ENCODE results near the gene UBE2E2. TPM values are rescaled to one million over a fixed set of nuclear protein-coding genes. Genes with fewer than 3 reads are reported as not detected.

Gene UBE2E2
- total RNA-seq, 1 experiment from 2014 or later = 12.2 TPM

DNA sequence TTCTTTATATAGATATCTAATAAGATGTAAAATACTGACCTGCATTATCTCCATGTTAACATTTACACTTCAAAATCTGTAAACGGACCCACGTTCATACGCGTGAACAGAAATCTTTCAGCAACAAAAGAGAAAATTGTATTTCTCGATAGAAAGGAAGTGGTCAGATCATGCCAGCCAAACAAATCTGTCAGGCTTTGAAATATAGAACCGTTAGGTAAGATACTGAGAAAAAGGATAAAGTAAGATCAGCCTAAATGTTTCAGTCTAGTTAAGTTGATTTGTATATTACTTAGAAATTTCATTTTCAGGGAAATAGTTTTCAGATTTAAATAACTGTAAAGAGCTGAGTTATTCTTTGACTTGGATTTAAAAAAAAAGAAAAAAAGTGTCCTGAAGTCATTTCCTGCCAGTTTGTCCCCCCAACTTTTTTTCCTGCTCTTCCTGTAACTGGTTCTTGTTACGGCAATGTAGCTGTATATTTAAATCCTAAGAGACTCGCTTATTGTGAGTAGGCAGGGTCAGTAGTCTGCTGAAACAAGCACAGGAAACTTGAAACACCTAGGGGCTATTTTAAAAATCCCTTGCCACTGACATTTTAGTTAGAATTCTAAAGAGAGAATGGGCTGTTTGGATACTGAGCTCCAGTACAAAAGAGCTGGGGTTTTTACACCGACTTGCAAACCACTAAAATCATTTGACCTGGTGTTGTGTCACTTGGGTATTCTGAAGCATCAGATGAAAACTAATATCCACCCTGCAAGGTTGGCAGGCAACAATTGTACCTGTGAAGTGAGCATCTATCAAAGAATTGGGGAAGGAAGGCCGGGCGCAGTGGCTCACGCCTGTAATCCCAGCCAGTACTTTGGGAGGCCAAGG is 237.5 kb downstream of the UBE2E2 start:
- no peak for DNase-seq (ENCODE audit: low read depth)

DNA sequence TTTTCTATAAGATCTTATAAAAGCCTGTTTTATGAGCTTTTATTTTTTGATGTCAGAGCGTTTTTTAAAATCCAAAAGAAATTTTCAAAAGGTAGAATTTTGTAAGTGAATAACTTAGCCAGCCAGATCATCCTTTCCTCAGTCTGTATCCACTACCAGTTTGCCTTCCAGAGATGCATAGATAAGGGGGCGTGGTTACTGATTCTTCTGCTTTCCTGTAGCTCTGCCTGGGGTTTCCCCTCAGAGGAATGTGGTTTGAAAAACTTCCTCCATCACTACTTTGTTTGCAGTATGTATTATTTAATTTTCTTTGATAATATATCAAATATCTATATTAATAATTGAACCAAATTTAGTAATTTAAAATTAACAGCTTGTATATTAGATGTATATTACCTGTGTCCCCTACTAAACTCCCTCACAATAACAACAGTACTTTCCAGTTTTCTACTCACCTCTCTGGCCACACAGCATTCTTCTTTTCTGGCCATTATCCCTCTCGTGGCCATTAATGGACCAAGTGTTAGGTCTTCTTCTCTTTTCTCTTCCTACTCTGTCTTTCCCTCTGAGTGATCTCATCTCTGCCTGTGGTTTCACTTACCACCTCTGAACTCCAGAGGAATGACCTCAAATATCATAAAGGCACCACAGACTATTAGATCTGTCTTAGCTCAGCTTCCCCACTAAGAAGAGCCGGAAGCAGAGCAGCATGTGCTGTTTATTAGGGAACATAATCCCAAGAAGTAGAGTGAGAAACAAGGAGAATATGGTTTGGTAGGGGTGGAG is 239.7 kb downstream of the UBE2E2 start:
- DNase-seq (ENCODE audit: low read depth) = peak; percentile 39

DNA sequence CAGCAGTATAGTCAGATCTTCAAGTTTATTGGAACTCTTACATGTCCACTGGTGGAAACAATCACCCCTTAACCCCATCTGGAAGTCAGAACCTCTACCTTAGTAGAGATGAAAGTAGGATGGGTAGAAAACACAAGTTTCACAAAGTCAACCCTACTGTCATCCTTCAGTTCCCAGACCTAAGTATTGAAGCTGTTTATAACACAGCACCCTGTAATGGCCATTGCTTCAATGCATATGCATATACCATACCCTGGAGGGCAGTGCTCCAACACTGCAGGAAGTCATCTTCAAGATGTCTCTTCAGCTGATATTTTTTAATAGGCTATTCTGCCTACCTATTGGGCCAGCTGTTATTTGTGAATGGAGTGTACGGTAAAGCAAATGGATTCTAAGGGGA is 241.3 kb downstream of the UBE2E2 start:
- DNase-seq (ENCODE audit: low read depth) = no peak

DNA sequence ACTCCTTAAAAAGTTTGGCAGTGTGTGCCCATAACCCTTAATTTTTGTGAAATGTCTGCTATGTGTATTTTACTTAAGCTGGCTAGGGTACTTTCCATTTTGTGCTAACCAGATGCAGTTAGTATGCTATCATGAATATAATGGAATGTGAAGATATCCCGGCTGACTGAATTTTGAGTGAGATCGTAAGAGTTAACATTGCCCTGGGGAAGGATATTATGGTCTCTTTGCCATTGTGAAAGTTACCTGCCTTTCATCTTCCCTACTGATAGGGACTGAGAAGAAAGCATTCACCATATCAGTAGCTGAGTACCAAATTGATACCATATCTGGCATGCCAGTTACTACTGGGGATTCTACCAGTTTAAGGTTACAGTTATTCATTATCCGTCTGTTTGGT is 243.2 kb downstream of the UBE2E2 start:
- DNase-seq (ENCODE audit: low read depth) = no peak

DNA sequence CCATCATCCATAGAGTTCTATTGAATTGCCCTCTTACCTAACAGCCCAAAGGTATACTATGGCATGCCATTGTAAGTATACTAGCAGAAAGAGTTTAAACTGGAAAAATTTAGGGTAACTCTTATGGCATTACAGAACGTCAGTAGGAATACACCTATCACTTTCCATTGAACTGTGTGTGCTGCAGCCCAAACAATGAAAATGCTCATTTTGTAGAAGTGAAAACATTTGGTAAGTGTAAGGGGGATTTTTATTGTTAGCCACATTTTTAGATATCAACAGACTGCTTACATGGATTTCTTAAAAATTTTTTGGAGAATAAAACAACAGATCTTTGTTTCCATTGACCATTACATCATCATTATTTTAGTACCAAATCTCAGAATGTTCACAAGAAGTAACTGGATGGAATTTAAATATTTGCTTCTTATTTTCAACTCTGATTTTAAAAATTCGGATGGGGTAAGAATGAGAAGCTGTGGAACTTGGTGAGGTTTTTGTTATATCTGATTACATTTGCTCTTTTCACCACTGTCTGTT is 245.9 kb downstream of the UBE2E2 start:
- no peak for DNase-seq (ENCODE audit: low read depth)

DNA sequence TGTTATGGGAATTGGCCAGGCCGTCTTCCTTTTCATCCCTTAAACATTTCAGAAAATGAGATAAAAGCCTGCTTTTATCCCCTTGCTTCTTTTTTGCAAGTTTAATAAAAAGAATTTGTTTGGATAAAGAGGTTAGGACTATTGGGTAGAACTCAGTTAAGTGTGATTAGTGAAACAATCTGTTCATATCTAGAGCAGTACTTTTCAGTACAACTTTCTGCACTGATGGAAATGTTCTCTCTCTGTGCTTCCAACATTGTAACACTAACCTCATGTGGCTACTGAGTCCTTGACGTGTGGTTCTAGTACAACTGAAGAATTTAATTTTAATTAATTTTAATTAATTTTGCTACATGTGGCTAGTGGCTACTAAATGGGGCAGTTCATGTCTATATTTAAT is 246.9 kb downstream of the UBE2E2 start:
- no peak for DNase-seq (ENCODE audit: low read depth)

DNA sequence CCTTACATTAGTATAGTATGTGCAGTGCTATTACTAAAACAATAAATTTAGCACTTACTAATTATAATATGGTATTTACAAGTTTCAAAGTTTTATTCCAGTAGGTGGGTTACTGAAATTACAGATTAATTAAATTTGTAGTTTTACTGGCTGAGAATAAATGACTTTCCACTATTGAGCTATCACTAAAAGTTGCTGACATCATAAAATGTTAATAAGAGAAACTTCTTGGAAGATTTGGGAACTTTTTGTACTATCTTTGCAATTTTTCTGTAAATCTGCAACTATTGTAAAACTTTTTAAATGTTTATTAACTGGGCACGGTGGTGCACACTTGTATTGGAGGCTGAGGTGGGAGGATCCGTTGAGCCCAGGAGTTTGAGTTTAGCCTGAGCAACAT is 247.7 kb downstream of the UBE2E2 start:
- no peak for DNase-seq (ENCODE audit: low read depth)

DNA sequence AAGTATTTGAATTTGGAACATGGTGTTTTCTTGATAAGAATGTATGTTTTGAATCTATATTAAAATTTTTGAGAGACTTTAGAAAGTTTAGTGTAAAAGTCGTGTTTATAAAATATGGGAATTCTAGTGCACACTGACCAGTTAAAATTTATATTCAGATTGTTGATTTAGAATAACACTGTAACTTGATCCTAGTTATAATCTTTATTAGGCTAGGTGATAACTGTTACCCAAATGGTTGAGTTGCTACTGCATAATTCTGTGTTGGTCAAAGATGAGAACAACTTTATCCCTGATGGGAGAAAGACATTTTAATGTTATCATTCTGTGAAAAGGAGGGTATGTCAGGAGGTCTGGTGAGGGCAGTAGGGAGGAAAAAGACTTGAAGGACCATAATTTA is 249.3 kb downstream of the UBE2E2 start:
- DNase-seq (ENCODE audit: low read depth) = no peak

DNA sequence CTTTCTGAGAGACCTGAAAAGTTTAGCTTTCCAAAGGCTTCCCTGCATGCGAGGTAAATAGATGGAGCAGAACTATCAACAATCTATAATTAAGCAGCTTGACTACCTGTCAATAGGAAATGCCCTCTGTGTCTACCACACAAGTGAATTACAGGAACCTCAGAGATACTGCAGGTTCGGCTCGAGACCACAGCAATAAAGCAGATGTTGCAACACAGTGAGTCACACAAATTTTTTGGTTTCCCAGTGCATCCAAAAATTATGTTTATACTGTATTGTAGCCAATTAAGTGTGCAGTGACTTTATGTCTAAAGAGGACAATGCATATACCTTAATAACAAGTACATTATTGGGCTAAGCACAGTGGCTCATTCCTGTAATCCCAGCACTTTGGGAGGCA is 252.0 kb downstream of the UBE2E2 start:
- peak; percentile 54 for DNase-seq (ENCODE audit: low read depth)

DNA sequence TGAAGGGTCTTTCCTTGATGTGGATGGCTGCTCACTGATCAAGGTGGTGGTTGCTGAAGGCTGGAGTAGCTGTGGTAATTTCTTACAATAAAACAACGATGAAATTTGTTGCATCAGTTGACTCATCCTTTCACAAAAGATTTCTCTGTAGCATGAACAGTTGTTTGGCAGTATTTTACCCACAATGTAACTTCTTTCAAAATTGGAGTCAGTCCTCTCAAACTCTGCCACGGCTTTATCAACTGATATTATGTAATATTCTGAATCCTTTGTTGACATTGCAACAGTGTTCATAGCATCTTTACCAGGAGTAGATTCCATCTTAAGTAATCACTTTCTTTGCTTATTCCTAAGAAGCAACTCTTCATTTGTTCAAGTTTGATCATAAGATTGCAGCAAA is 252.6 kb downstream of the UBE2E2 start:
- no peak for DNase-seq (ENCODE audit: low read depth)

DNA sequence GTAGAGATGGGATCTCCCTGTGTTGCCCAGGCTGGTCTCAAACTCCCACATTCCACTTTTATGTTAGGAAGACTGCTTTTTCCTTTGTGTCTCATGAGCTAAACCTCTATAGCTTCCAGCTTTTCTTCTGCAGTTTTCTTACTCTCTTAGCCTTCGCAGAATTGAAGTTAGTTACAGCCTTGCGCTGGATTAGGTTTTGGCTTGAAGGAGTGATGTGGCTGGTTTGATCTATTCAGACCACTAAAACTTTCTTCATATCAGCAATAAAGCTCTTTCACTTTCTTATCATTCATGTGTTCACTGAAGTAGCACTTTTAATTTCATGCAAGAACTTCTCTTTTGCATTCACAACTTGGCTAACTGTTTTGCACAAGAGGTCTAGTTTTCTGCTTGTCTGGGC is 254.6 kb downstream of the UBE2E2 start:
- DNase-seq (ENCODE audit: low read depth) = no peak

DNA sequence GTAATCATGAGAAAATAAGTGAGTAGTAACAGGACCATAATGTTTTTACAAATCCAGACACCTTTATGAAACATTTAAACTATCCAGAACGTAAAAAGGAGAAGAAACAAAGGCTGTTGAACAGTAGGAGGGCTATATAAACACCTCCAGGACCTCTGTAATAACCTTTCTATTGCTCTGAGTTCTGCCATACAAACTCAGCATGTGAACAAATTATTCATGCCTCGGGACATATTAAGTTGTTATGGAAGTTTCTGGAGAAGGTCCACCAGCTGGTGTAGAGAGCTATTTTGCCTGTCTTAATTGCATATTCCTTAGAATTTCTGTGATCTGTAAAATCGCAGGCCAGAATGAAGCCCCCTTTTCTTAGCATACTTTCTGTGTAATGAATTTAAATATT is 256.3 kb downstream of the UBE2E2 start:
- no peak for DNase-seq (ENCODE audit: low read depth)

DNA sequence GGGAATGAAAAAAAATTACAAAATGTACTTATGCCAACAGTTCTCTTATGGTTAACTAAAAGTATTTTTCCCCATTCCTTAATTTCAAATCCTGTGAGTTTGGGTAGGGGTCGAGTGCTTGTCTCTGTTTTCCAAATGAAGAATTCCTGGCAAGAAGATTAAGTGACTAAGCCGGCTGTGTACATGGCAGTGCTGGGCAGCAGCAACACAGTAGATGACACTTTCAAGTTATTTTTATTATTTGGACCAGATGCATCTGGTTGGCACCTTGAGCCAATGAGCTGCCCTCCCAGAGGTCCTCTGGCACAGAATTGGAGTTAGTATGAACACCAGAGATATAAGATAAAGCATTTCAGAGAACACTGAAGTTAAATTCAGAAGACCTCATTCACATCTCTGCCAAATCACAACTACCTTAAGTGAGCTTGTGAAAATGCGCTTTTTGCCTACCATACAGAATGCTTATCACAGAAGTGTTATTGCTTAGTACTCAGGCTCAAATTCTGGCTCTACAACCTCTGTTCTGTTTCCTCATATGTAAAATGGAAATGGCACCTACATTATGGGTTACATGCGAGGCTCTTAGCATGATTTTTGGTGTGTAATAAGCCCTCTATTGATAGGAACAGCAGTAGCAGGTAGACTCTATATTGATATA is 256.9 kb downstream of the UBE2E2 start:
- no peak for DNase-seq (ENCODE audit: low read depth)

DNA sequence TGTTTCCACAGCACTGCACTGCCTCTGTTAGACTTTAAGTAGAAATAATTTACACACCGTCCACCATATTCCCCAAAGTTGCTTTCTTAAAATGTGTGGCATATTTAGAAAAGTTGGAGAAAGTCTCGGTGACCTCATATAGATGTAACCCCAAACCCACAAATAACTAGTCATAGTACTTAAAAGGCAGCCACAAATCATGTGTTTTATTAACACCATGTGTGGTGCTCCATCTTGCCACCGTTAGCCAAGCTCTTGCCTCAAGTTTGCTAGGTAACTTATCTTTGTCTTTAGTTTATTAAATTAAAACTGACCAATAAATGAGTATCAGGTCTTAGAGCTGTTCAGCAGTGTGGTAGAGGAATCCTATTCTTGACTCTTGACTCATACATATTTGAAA is 257.9 kb downstream of the UBE2E2 start:
- no peak for DNase-seq (ENCODE audit: low read depth)

DNA sequence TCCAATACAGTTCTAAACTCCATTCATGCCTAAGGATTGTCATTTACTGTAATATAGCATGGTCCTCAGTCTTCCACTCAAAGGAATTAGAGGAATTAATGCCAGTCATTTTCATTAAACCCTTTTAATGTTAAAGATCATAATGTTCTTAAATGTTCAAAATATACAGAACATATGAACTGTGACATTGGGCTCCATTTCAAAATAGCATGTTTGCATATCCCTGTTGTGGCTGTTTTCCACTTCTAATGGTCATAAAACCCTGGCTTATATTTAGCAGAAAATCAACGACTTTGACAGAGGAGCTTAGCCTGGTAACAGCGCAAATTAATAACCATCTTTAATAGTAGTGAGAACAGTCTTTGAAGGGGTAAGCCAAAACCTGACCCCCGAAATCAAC is 260.7 kb downstream of the UBE2E2 start:
- no peak for DNase-seq (ENCODE audit: low read depth)

DNA sequence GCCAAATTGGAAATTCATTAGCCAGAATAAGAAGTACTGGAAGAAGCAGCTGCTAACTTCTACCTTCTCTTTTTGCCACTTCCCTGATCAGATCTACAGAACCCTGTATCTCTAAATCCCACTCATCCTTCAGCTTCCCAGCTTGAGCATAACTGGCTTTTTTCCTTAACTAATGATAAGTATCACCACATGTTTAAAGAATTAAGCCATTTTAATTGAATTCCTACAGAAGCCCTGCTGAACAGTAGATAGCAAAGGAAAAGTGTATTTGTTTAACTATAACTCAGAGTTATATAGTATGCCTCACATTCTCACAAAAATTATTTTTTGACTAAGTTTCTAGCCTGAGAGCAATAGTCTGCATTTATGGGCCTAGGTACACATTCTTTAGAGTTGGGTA is 262.4 kb downstream of the UBE2E2 start:
- no peak for DNase-seq (ENCODE audit: low read depth)

DNA sequence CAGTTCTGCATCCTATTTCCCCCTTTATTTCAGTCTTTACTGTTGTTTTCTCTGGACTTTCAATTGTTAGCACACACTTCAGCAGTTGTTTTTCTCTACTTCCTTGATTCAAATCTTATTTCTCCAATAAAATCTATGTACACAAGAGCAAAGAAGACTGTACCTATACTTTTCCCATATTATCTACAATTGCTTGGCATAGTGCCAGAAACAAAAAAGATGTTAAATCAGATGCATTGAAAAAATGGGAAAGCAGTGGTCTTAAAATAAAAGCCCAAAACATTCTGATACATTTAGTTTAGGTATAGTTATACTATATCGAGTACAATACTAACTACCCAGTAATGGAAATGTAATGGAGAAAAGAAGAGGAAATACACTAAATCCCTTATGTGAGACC is 265.1 kb downstream of the UBE2E2 start:
- DNase-seq (ENCODE audit: low read depth) = no peak

DNA sequence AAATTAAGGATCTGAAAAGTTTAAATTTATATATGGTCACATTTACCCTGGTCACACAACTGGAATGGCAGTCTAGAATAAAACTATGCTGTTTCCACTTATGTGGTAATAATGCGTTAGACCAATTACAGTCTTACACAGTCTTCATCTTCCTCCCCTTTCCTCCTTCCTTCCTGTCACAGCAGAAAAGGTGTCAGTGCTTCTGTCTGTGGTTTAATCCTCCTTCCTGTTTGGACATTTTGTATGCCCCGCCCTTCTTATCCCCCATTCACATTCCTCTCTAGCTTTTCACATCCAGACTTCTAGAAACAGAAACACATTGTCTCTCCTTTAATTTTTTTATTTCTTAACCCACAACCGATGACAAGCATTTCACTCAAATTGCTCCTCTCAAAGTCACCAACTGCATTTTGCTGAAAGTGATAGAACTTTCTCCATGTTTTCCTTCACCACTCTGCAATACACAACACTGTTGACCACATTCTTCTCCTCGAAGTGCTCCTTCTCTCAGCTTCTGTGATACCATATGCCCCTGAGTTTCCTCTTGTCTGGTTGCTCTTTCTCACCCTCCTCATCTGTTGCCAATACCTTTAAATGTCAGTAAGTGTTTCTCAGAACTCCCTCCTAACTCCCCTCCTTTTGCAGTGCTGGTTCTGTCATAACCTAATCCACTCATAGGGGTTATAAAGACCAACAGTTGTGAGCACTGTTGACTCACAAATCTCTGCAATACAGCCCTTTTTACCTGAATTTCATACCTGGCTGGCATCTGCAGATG is 271.6 kb downstream of the UBE2E2 start:
- no peak for DNase-seq (ENCODE audit: low read depth)

DNA sequence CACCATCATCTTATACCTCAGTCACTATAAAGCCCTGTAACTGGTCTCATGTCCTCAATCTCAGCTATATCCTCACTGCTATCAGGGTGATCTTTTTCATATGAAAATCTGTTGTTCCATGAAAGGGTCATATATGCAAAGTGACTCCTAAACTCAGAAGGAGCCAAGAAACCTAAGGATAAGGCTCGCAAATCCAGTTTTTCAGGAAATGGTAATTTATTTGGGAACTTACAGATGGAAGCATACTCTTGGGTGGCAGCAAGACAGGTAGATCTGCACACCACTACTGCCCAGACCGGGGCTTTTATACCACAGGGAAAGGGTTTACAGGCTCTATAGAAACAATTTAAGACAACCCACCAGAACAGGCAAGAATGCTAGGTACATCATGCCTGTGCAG is 272.3 kb downstream of the UBE2E2 start:
- no peak for DNase-seq (ENCODE audit: low read depth)

DNA sequence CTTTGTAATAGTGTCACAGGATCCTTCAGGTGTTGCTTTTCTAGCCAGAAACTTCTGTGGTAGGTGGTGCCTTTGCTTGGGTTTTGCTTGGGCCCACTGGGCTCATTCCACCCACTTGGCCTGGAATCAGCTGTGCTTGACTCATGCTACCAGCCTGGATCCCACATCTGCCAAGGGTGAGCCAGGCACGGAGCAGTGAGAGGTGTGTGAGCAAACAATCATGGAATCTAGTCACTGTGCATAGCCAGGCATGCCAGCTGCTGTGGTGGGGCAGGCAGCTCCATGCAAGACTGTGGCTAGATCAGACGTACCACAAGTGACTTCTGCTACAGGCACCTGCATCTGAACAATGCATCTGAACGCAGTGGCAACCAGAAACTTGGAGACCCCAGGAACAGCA is 275.9 kb downstream of the UBE2E2 start:
- no peak for DNase-seq (ENCODE audit: low read depth)

DNA sequence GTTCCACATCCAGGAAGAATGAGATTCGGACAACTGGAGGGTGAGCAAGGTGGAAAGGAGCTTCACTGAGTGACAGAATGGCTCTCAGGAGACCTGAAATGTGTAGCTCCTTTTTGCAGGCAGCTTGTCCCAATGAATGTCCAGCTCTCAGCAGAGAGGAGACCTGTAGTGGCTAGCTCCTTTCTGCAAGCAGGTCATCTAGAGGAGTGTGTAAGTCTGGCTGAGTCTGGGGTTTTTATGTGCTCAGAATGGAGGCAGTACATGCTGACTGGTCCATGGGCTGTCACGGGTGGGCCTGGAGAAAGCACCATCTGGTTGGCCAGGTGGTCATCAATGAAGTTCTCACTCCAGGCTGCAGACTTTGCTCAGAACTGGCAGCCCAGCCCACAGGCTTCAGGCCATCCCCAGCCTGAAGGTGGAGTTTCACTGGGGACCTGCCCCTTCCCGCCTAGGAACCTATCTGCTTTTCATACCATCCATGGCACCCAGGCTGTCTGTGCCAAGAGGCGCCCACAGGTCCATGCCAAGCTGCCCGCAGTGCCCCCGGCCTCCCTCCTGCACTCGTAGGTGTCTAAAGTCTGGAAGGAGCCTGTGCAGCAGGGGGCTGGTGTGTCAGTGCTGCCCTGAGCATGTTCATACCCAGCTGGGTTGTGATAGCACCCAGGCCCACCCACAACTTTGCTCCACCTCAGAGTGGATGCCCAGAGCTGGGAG is 276.6 kb downstream of the UBE2E2 start:
- DNase-seq (ENCODE audit: low read depth) = no peak
